Adrenal gland (tissue), 12 donors: ENCODE data around the gene PPOX. TPM values are rescaled to one million over a fixed set of nuclear protein-coding genes. Genes with fewer than 3 reads are reported as not detected.

ENCODE experiments used
- DNase-seq, 7 donors: peaks; one replicate each; pipeline ENCODE4 v3.0.0-alpha.2; 2019 to 2020
- H3K27ac ChIP-seq, 5 donors: fragments of 200-600 bp; sonication (generic) in 4 of 5; 1 replicate in 3 of 5; 2 replicates in 2 of 5; pipeline versions ENCODE4 v1.5.1 to v1.8.0; 2016 to 2020; ENCODE audit warnings: mild to moderate bottlenecking in 1 of 5
- H3K27me3 ChIP-seq: fragments of 200-600 bp; 2 replicates; pipeline ENCODE4 v1.8.0; 2021
- H3K36me3 ChIP-seq, 2 donors: fragments of 200-600 bp; replicated peaks in 1 of 2; 1 replicate in 1 of 2; 2 replicates in 1 of 2; pipeline versions ENCODE4 v1.5.1 to v1.8.0; 2018 to 2022
- H3K4me1 ChIP-seq, 2 donors: fragments of 200-600 bp; replicated peaks in 1 of 2; 1 replicate in 1 of 2; 2 replicates in 1 of 2; pipeline versions ENCODE4 v1.5.1 to v1.8.0; 2018 to 2021
- H3K4me3 ChIP-seq, 4 donors: fragments of 200-600 bp; sonication (generic) in 3 of 4; one replicate each; pipeline ENCODE4 v1.5.1; 2016 to 2018
- H3K9me3 ChIP-seq, 3 donors: fragments of 200-600 bp; sonication (generic) in 1 of 3; replicated peaks in 1 of 3; 1 replicate in 2 of 3; 2 replicates in 1 of 3; pipeline versions ENCODE4 v1.5.1 to v1.8.0; 2016 to 2021
- CTCF ChIP-seq, 6 experiments: fragments of 450-650 bp in 4 of 6; fragments of 200-600 bp in 2 of 6; sonication (generic) in 1 of 6; IDR thresholded peaks; 1 replicate in 5 of 6; 2 replicates in 1 of 6; pipeline versions ENCODE4 v1.5.1 to v1.8.0; 2016 to 2021; ENCODE audit warnings: antibody characterized with exemption in 6 of 6, mild to moderate bottlenecking in 2 of 6, moderate library complexity in 1 of 6
- POLR2A ChIP-seq, 2 donors: fragments of 450-650 bp; IDR thresholded peaks; one replicate each; pipeline ENCODE4 v1.6.1; 2017; ENCODE audit warnings: antibody characterized with exemption in 2 of 2, mild to moderate bottlenecking in 2 of 2, moderate library complexity in 1 of 2
- WGBS, 4 donors: extraction: QIAGEN DNeasy Blood & Tissue Kit in 2 of 4; methylation state at CpG; one replicate each; pipeline versions ENCODE4 v1.1.5 to v1.1.7; 2013 to 2017; 5-methylcytosine and 5-hydroxymethylcytosine counted together
- intact Hi-C, 2 donors: fragments of 100-400 bp; cut with DNase I; formaldehyde crosslinking; loops; one replicate each; pipeline versions ENCODE4 v1.14.1 to v1.15.0; 2022 to 2023
- polyA plus RNA-seq, 3 donors: library from polyadenylated mRNA; stranded (reverse); fragments of 200-250 nt in 2 of 3; fragments of 350-450 nt in 1 of 3; fragmentation: Illumina TruSeq in 1 of 3; extraction: RNeasy Lipid Tissue Mini Kit (QIAGEN cat#74804) in 1 of 3; gene quantifications; one replicate each; pipeline ENCODE4 v1.2.3, GENCODE V29; 2013 to 2014
- small RNA-seq, 2 donors: library from RNA; depleted of rRNA; stranded (forward); fragments of <200 nt; gene quantifications; one replicate each; pipeline ENCODE3, GENCODE V24; 2016
- total RNA-seq, 9 donors: library from RNA; depleted of rRNA in 4 of 9; stranded (reverse); fragments of >200 nt in 4 of 9; fragments of 120-200 nt in 1 of 9; fragmentation: NEBNext Ultra II Directional in 1 of 9; extraction: Animal tissue kit (Norgen Biotek cat#: 25700) in 1 of 9; gene quantifications; one replicate each; pipeline versions ENCODE4 v1.1.0 to v1.2.4, GENCODE V29; 2013 to 2023
- donor health status: healthy with polysubstance abuse.
- donor health status: Bipolar disorder and iron deficiency.
- donor health status: DM: yes; HTN: yes; CAD: no.
- donor health status: DM: no; HTN: no; CAD: no.
- donor health status: DM: no; HTN: no; CAD: no.
- donor health status: DM: yes; HTN: yes; CAD: no.

Gene PPOX
- total and polyA plus RNA-seq, 12 donors, result 13.2 to 268 (median 39.0) TPM

- Histone ChIP-seq H3K4me3 (no peak overlapping the region), H3K9me3 (no peaks in the 10 kb centered on the region), H3K4me1 (peaks cover 0 to 8% of the 10 kb centered on the region in 2 donors), H3K27ac (no peak overlapping the region), H3K27me3 (no peaks in the 10 kb centered on the region), H3K36me3 (peaks cover 0 to 8% of the 10 kb centered on the region in 2 donors)
- intact Hi-C loops, result no loop called here
- no peak for TF ChIP-seq CTCF (IDR thresholded peaks at IDR 0.05)
- no peak for TF ChIP-seq POLR2A (IDR thresholded peaks at IDR 0.05)
- 81 to 90% (median 87%) methylated on average over 5 of the region's 5 CpGs for WGBS, 4 donors
- DNase-seq, result peak in 1 of 7 donors; percentile 3
These were observed 53.1 kb downstream of the PPOX start for GRCh38 chr1:161219078-161219892.

GRCh38 chr1:161220002-161220401 lies 53.8 kb downstream of the PPOX start:
- no peaks in the 10 kb centered on the region for H3K9me3 ChIP-seq
- DNase-seq, result peak in 1 of 7 donors; percentile 4
- no peak for TF ChIP-seq CTCF (IDR thresholded peaks at IDR 0.05)
- TF ChIP-seq POLR2A (IDR thresholded peaks at IDR 0.05), result no peak
- H3K4me1 ChIP-seq, result peaks cover 0 to 9% of the 10 kb centered on the region in 2 donors
- no peak overlapping the region for H3K27ac ChIP-seq
- H3K27me3 ChIP-seq, result no peaks in the 10 kb centered on the region
- H3K36me3 ChIP-seq, result peaks cover 0 to under 1% of the 10 kb centered on the region in 2 donors
- intact Hi-C loops, result loop anchor here in 1 of 2 donors (10.0 kb wide), 2 partner anchors 75 to 155 kb away; no protein-coding TSS in a partner anchor
- 44 to 63% (median 55%) methylated on average over 5 of the region's 5 CpGs for WGBS, 4 donors
- H3K4me3 ChIP-seq, result no peak overlapping the region

Small RNA genes within 50 kb of the gene (small RNA-seq; reads per million reads assigned to genes)
- gene RF01225, result 0 reads per million in 2 donors

Other genes starting within 250 kb of the PPOX start
- gene ITLN2, start 211.6 kb upstream of the PPOX start, total RNA-seq, result 1 to 10 TPM in 2 of 9 donors, not detected in 7; 1.1 to 3.1 TPM
- gene ITLN2, start 211.6 kb upstream of the PPOX start, polyA plus RNA-seq, result under 1 TPM in 1 of 3 donors, not detected in 2; 0.32 TPM
- gene F11R, start 145.3 kb upstream of the PPOX start, total RNA-seq, result 10 to 100 TPM; 32.1 to 99.1 (median 60.6) TPM
- 10 to 100 TPM; 19.3 to 83.0 (median 22.9) TPM for gene F11R, start 145.3 kb upstream of the PPOX start, polyA plus RNA-seq
- gene TSTD1, start 127.5 kb upstream of the PPOX start, total RNA-seq, result 100 to 1,000 TPM in 3 of 9 donors, 10 to 100 TPM in 6; 46.3 to 280 (median 86.7) TPM
- 100 to 1,000 TPM in 2 of 3 donors, 10 to 100 TPM in 1; 57.8 to 153 (median 109) TPM for gene TSTD1, start 127.5 kb upstream of the PPOX start, polyA plus RNA-seq
- 10 to 100 TPM; 41.3 to 82.9 (median 63.7) TPM for gene USF1, start 120.4 kb upstream of the PPOX start, total RNA-seq
- 100 to 1,000 TPM in 2 of 3 donors, 10 to 100 TPM in 1; 48.0 to 153 (median 144) TPM for gene USF1, start 120.4 kb upstream of the PPOX start, polyA plus RNA-seq
- gene ARHGAP30, start 96.5 kb upstream of the PPOX start, total RNA-seq, result 10 to 100 TPM in 5 of 9 donors, 1 to 10 TPM in 3, under 1 TPM in 1; 0.89 to 15.7 (median 10.1) TPM
- gene ARHGAP30, start 96.5 kb upstream of the PPOX start, polyA plus RNA-seq, result 10 to 100 TPM in 1 of 3 donors, 1 to 10 TPM in 2; 3.7 to 17.5 (median 4.5) TPM
- under 1 TPM in 1 of 9 donors, not detected in 8; 0.06 TPM for gene NECTIN4, start 76.9 kb upstream of the PPOX start, total RNA-seq
- under 1 TPM in 1 of 3 donors, not detected in 2; 0.10 TPM for gene NECTIN4, start 76.9 kb upstream of the PPOX start, polyA plus RNA-seq
- gene KLHDC9, start 68.1 kb upstream of the PPOX start, total RNA-seq, result 10 to 100 TPM in 7 of 9 donors, 1 to 10 TPM in 2; 5.2 to 28.1 (median 19.4) TPM
- 10 to 100 TPM in 2 of 3 donors, 1 to 10 TPM in 1; 5.5 to 25.4 (median 24.4) TPM for gene KLHDC9, start 68.1 kb upstream of the PPOX start, polyA plus RNA-seq
- 100 to 1,000 TPM in 1 of 9 donors, 10 to 100 TPM in 8; 33.6 to 103 (median 52.4) TPM for gene PFDN2, start 48.4 kb upstream of the PPOX start, total RNA-seq
- gene PFDN2, start 48.4 kb upstream of the PPOX start, polyA plus RNA-seq, result 100 to 1,000 TPM in 2 of 3 donors, 10 to 100 TPM in 1; 85.9 to 452 (median 363) TPM
- 100 to 1,000 TPM in 6 of 9 donors, 10 to 100 TPM in 3; 77.1 to 122 (median 106) TPM for gene NIT1, start 48.3 kb upstream of the PPOX start, total RNA-seq
- gene NIT1, start 48.3 kb upstream of the PPOX start, polyA plus RNA-seq, result 100 to 1,000 TPM in 1 of 3 donors, 10 to 100 TPM in 2; 72.2 to 147 (median 88.6) TPM
- gene DEDD, start 33.8 kb upstream of the PPOX start, total RNA-seq, result 10 to 100 TPM; 22.0 to 38.2 (median 31.5) TPM
- 10 to 100 TPM; 30.9 to 35.0 (median 33.1) TPM for gene DEDD, start 33.8 kb upstream of the PPOX start, polyA plus RNA-seq
- gene UFC1, start 12.4 kb upstream of the PPOX start, total RNA-seq, result 100 to 1,000 TPM in 6 of 9 donors, 10 to 100 TPM in 3; 59.0 to 127 (median 106) TPM
- 100 to 1,000 TPM; 121 to 166 (median 126) TPM for gene UFC1, start 12.4 kb upstream of the PPOX start, polyA plus RNA-seq
- 10 to 100 TPM; 12.0 to 44.0 (median 27.5) TPM for gene USP21, start 6.9 kb upstream of the PPOX start, total RNA-seq
- gene USP21, start 6.9 kb upstream of the PPOX start, polyA plus RNA-seq, result 10 to 100 TPM; 19.3 to 44.9 (median 41.5) TPM
- 10 to 100 TPM; 25.8 to 38.8 (median 30.0) TPM for gene B4GALT3, start 11.1 kb downstream of the PPOX start, total RNA-seq
- 10 to 100 TPM; 21.9 to 35.9 (median 26.6) TPM for gene B4GALT3, start 11.1 kb downstream of the PPOX start, polyA plus RNA-seq
- gene ADAMTS4, start 32.6 kb downstream of the PPOX start, total RNA-seq, result 10 to 100 TPM in 6 of 9 donors, 1 to 10 TPM in 2, under 1 TPM in 1; 0.67 to 29.2 (median 10.3) TPM
- 10 to 100 TPM in 1 of 3 donors, 1 to 10 TPM in 2; 1.7 to 16.1 (median 9.3) TPM for gene ADAMTS4, start 32.6 kb downstream of the PPOX start, polyA plus RNA-seq
- gene NDUFS2, start 35.9 kb downstream of the PPOX start, total RNA-seq, result 100 to 1,000 TPM; 133 to 305 (median 191) TPM
- gene NDUFS2, start 35.9 kb downstream of the PPOX start, polyA plus RNA-seq, result 100 to 1,000 TPM in 1 of 3 donors, 10 to 100 TPM in 2; 78.3 to 175 (median 99.2) TPM
- 100 to 1,000 TPM in 4 of 9 donors, 10 to 100 TPM in 4, 1 to 10 TPM in 1; 5.5 to 239 (median 79.4) TPM for gene FCER1G, start 48.9 kb downstream of the PPOX start, total RNA-seq
- gene FCER1G, start 48.9 kb downstream of the PPOX start, polyA plus RNA-seq, result 100 to 1,000 TPM; 127 to 232 (median 180) TPM
- 1 to 10 TPM in 2 of 9 donors, under 1 TPM in 2, not detected in 5; 0.55 to 2.0 (median 1.0) TPM for gene APOA2, start 57.2 kb downstream of the PPOX start, total RNA-seq
- 1 to 10 TPM in 1 of 3 donors, not detected in 2; 4.1 TPM for gene APOA2, start 57.2 kb downstream of the PPOX start, polyA plus RNA-seq
- gene TOMM40L, start 59.6 kb downstream of the PPOX start, total RNA-seq, result 10 to 100 TPM in 6 of 9 donors, 1 to 10 TPM in 3; 7.0 to 18.4 (median 12.1) TPM
- gene TOMM40L, start 59.6 kb downstream of the PPOX start, polyA plus RNA-seq, result 10 to 100 TPM in 2 of 3 donors, 1 to 10 TPM in 1; 7.2 to 13.2 (median 10.1) TPM
- under 1 TPM in 1 of 9 donors, not detected in 8; 0.50 TPM for gene NR1I3, start 71.8 kb downstream of the PPOX start, total RNA-seq
- under 1 TPM in 1 of 3 donors, not detected in 2; 0.16 TPM for gene NR1I3, start 71.8 kb downstream of the PPOX start, polyA plus RNA-seq
- gene PCP4L1, start 92.3 kb downstream of the PPOX start, total RNA-seq, result under 1 TPM in 4 of 9 donors, not detected in 5; 0.11 to 0.39 (median 0.33) TPM
- under 1 TPM in 2 of 3 donors, not detected in 1; 0.13 to 0.27 TPM for gene PCP4L1, start 92.3 kb downstream of the PPOX start, polyA plus RNA-seq
- 10 to 100 TPM in 1 of 9 donors, 1 to 10 TPM in 6, under 1 TPM in 2; 0.66 to 10.3 (median 3.1) TPM for gene MPZ, start 143.5 kb downstream of the PPOX start, total RNA-seq
- 1 to 10 TPM; 4.1 to 9.5 (median 7.9) TPM for gene MPZ, start 143.5 kb downstream of the PPOX start, polyA plus RNA-seq
- gene SDHC, start 148.0 kb downstream of the PPOX start, total RNA-seq, result 100 to 1,000 TPM in 7 of 9 donors, 10 to 100 TPM in 2; 45.0 to 434 (median 293) TPM
- 100 to 1,000 TPM in 1 of 3 donors, 10 to 100 TPM in 2; 57.8 to 404 (median 63.6) TPM for gene SDHC, start 148.0 kb downstream of the PPOX start, polyA plus RNA-seq
- gene CFAP126, start 201.4 kb downstream of the PPOX start, total RNA-seq, result under 1 TPM in 1 of 9 donors, not detected in 8; 0.28 TPM
- under 1 TPM in 1 of 3 donors, not detected in 2; 0.29 TPM for gene CFAP126, start 201.4 kb downstream of the PPOX start, polyA plus RNA-seq